ENCODE results near the gene AFF3.

Gene AFF3

DNA sequence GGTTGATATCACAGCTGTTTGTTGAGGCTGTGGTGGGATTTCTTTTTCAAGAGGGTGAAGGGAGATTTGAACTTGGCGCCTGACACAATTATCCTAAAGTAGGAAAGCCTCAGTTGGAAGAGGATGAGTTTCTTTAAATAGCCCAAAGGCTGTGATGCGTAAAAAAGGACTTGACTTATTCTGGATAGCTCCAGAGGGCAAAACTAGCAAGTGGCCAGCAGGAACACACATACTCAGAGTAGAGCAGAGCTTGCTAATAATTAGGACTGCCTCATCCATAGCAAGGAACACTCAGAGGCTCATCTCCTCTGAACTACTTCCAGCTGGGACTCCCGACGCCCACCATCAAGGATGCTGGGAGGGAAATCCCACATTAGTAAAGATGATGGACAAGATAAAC is 74.0 kb downstream of the AFF3 start:
- DNase-seq (ENCODE audit: low spot score): no peak

DNA sequence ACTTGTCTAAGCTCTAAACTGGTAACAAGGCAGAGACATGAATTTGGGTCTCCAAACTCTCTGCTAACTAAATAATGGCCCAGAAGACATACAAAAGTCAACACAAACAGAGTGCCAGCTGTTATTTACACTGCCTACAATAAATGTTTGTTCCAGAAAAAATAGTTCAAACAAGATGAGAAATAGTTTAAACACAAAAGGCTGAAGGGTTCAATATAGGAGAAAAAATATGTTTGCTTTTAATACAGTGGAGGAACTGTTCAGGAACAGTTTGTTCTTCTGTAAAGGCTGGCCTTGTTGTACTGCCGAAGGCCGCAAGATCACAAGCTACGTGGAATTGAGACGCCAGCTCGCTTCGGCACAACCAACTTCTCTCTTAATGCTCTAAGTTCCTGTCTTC is 74.6 kb downstream of the AFF3 start:
- DNase-seq (ENCODE audit: low spot score): no peak

DNA sequence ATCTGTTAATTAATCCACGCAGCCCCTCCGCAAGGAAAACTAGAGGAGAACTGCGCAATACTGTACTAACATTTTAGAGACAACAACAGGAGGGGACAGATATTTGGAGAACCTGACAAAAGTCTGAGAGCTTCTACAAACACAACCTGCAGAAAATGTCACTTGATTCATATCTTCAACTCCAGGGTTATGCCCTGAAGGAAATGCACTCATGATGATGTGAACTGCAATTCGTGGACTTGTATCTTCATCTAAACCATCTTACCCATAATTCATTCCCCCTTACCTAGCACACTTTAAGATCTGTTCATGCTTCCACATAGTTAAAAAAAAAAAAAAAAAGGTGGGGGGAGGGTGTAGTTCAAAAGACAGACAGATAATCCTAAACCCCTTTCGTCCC is 75.5 kb downstream of the AFF3 start:
- DNase-seq (ENCODE audit: low spot score): no peak

DNA sequence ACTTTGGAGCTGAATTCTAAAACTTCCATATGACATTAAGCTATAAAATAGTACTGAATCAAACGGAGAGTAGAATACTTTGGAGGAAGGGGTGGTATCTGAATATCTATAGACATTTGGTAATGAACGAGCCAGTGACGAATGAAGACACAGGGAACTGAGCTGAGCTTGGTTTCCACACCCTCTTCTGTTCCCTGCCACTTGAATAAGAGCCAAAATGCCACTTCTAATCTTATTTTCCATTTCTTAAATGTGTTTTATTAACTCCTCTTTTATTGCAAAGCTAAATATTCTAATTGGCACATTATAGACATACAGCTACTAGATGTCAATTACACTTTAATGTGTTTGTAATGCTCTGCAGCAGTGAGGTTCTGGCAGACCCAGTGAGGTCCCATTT is 76.1 kb downstream of the AFF3 start:
- DNase-seq (ENCODE audit: low spot score): no peak

DNA sequence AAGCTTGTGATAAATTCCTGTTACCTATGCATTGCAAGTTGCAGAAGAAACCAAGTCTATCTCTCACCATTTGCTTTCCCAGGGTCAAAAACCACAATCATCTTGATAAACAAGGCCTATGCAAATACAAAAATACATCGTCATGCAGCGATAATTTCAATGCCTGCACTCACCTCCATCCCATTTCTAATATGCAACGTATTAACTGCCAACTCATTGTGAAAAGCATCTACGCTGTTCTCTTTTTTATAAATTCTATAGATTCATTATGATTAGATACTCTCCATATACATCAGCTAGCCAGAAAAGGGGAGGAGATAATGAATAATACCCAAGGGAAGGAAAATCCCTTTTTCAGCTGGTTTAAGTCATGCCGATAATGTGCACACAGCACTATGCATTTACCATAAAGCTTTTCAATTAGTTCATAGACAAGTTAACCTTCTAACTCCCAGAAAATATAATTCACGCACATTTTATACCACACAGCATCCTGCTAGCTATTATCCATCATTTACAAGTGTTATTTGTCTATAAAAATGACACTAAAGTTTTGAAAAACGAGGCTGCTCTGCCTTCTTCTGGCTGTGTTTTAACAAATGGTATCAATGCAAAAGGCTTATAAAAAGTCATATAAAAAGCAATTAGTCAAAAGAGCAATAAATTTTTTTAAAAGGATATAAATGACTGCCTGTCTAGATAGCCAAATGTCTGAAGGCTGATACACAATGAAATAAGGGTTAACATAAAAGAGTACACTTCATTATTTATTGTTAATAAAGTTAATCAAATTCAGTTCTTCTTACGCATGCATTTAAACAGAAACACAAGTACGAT is 77.6 kb downstream of the AFF3 start:
- no peak for DNase-seq (ENCODE audit: low spot score)

DNA sequence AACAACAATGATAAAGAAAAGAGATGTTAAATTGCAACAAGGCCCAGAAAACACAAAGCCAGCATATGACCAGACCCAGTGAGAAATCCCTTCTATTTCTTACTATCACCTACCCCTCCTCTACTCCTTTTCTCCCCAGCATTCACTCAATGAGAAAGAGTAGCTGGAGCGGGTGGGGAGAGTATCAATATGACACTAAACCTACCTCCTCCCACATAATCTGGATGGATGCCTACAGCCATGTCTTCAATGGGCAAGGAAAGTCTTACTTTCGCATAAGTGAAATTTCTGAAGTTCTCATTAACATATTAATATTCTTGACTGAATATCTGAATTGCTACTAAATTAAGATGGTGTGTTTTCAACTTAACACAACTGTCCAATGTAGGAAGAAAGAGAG is 78.2 kb downstream of the AFF3 start:
- DNase-seq (ENCODE audit: low spot score): no peak

DNA sequence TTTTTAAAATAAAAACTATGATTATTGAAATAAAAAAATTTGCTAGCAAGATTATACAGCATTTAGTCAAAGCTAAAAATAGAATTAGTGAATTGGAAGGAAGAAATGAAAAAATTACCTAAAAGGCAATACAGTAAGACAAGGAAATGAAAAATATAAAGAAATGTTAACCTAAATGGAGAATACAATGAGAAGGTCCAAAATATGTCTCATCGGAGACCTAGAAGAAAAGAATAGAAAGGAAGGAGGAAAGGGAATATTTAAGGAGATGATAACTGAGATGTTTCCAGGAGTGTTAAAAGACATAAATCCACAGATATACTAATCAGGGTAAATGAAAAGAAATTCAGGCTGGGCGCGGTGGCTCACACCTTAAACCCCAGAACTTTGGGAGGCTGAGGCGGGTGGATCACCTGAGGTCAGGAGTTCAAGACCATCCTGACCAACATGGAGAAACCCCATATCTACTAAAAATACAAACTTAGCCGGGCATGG is 78.9 kb downstream of the AFF3 start:
- no peak for DNase-seq (ENCODE audit: low spot score)

DNA sequence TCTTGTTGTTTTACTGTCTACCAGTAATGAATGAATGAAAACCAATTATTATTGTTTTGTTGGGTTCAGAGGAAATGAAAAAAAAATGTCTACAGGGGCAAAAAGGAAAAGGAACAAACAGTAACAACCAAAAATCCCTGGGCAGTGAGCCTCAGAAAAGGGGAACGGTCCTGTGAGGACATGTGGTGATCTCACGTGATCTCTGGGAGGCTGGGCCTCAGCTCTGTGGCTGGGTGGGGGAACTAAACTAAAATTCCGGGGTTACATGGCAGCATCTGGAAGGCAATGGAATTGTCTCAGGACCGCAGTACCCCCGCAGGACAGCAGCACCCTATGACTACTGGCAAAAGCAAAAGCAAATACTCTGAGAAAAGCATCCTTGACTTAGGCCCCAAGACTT is 80.1 kb downstream of the AFF3 start:
- DNase-seq (ENCODE audit: low spot score): no peak

DNA sequence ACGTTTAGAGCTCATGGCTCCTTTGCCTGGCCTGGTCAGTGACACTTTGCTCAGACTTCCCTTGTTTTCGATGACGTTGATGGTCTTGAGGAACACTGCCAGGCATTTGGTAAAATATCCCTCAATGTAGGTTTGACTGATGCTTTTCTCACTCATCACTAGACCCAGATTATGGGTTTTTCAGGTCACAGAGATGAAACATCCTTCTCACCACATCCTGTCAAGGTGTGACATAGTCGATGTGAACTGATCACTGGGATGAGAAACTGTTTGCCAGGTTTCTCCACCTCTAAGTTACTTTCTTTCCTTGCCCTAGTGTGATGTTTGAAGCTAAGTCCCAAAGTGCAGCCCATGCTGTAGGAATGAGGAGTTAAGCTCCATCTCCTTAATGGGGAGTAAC is 81.5 kb downstream of the AFF3 start:
- DNase-seq (ENCODE audit: low spot score): no peak

DNA sequence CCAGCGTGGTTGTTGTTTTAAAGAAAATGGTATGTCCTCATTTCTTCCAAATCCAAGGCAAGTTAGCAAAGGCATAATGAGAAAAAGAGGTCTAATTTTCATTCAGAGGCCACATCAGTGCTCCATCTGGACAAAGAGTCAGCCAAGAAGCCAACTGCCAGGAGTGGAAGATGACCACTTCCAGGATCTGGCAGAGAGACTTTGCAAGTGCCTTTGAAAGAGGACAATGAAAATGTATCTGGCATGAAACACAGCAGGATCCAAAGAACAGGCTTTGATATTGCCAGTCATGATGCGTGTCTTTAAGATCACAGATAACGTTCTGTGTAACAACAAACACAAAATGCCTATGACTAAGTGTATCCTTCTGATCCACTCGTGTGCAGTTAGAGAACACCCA is 82.8 kb downstream of the AFF3 start:
- no peak for DNase-seq (ENCODE audit: low spot score)

DNA sequence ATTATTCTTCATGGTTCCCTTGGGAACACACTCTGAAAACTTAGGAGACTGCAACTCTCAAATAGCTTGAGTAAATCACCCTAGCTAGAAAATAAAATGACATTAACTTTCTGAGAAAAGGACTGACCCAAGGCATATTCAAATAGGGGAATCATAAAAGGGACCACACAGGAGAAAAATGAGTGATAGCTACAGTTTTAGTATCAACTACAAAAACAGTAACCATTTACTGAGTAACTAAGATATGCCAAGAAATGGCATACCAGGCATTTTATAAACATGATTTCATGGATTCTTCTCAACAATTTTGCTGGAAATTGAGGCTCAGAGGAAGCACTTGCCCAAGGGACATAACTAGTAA is 84.5 kb downstream of the AFF3 start:
- DNase-seq (ENCODE audit: low spot score): no peak

DNA sequence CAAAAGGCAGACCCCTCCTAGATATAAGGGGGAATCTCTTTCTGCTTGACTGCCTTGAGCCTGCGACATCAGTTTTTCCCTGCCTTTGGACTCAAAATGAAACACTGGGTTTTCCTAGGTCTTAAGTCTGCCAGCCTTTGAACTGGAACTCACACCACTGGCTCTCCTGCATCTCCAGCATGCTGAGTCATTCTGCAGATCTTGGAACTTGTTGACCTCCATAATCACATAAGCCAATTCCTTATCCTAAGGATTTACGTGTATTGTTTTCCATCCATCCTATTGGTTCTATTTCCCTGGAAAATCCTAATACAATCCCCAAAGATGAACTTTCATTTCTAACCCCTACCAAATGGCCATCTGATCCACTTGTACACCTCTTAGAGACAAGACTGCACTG is 88.0 kb downstream of the AFF3 start:
- DNase-seq (ENCODE audit: low spot score): no peak

DNA sequence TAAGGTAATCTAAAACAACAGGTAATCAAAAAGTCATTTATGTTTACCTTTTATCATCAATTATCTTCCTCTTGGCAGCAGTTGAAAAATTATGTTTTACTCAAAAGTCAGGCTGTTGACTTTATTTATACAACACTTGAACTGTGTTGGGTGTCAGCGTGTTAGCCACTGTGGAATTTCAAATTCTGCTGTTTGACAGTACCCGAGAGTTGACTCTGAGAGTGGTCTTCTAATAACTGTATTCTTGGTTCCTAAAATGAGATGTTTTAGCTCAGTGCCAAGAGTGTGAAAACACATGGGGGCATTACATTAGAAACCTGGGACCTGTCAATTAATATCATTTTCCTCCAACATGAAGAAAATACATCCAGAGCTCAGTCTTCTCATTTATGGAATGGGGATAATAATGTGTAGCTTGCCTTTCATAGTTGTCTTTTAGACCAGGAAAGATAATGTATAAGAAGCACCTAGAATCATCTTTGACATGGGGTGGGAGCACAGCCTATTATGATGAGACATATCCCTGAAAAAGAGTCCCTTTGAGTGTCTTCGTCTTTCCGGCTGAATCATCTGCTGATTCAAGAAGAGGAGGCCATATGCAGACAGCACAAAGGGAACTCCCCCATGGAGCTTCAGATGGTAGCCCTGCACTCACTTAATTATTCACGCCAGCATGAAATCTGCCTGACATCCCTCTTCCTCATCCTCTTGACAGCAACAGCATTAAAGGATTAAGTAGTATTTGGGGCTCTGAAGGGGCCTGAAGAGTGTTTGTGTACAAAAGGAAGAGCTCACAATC is 89.1 kb downstream of the AFF3 start:
- no peak for DNase-seq (ENCODE audit: low spot score)

DNA sequence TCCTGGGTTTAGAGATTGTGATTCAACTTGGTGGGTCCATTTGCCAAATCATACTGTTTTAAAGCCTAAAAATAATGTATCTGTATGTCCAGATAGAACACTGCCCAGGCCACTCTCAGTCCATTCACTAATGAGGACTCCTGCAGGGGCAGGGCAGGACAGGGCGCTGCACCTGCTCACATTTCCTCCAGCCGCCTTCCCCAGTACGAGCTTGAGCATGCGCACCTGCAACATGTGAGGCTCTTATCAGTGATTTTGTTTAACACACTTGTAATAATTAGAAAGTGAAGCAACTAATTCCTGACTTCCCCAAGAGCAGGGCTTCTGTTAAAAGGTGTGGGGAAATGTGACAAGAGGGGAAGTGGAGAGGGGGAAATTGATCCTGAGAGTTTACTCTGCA is 89.7 kb downstream of the AFF3 start:
- no peak for DNase-seq (ENCODE audit: low spot score)

DNA sequence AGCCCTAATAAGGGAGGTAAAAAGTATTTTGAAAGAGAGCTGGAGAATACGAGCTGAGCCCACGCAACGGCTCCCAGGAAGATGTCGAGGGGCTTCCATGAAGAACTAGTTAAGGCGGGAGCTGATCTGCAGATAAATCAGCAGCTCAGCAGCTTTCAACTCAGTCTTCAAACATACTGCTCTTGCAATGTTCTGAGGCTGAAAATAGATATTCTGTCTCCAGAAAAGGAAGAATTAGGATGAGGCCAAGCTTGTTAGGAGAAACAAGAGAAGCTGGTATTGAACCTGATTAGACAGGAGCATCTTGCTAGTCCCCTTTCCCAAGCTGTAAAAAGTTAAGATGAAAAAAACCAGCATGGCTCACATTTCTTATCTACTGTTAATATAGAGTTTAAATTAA is 91.1 kb downstream of the AFF3 start:
- no peak for DNase-seq (ENCODE audit: low spot score)

DNA sequence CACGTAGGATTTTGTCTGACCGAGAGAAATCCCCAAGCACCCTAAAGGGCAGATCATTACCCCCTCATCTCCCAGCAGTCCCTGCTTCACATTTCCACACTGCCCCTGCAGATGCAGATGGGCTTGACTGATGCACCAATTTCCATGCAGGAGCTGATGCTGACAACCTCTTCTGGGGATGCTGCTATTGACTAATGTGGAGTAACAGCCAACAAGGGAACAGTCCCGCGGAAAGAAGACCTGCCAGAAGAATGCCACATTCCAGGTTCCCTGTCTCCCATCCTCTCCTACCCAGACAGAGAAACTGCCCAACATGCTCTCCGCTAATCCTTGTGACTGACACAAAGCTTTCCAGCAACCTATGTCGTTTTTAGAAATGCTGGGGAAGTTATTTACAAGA is 91.7 kb downstream of the AFF3 start:
- DNase-seq (ENCODE audit: low spot score): no peak

DNA sequence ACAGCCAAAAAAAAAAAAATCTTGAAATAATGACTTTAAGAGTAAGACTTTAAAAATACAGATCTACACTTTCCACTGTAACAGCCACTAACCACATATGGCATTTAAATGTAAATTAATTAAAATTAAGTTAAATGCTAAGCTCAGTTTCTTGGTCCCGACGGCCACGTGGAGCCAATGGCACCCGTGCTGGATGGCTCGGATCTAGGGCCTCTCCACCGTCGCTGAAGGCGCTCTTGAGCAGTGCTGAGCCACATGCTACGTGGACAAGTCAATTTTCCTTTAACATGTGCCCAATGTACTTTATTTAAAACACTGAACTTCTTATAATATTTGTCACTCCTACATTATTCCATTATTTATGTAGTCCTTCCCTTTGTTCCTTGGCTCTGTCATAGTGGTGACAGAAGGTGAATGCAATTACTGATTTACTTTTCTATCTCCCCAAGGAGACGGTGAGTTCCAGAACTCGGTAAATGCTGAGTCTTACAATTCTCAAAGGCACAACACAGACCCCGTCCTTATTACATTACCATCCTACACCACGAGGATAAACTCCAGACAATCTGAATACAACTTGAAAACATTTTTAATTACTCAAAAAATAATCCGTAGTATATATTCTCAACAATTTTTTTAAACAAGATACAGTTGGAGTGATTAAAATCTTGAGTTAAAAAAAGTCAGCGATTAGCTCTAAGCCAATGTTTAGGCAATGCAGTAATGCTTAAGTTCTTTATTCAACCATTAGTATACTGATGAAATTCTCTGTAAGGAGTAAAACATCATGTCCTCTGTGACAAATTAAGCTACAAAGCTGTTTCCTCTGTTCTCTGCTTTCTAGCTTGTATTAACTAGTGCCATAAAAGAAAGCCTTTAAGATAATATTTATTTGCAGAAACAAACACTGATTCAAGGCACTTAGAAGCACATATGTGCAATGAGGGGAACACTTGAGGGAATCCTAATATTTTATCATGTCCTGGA is 95.1 kb downstream of the AFF3 start:
- no peak for DNase-seq (ENCODE audit: low spot score)

DNA sequence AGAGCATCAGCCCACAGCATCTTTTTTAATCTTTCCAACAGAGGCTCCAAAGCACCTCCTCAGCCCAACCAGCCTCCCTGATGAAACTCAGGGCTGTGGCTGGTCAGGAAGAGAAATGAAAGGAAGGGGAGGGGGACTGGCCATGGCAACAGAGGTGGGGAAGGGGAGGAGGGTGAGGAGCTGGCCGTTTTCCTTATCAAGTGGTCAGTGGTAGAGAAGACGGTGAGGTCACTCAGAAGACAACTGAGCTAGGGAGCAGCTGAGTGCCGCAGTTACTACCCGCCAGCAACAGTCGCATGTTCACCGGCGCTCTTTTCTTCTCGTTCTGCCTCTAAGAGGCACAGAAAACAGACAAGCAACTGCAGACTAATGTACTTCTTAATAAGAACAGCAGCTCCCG is 97.4 kb downstream of the AFF3 start:
- no peak for DNase-seq (ENCODE audit: low spot score)

DNA sequence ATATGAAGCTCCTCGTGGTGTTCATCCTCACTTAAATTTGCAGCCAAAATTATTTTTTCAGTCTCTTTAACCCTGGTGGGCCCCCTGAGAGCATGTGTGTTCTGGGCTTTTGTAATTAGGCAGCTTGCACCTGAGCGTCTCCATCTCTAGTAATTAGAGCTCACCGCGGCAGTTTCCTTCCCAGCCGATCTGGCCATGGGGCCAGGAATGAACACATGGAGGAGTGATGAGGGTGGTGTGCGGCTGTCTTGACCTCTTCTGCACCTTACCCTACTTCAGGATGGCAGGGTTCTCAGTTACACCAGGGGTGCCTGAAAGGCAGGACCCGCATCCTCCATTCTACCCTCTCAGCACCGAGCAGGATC is 98.5 kb downstream of the AFF3 start:
- no peak for DNase-seq (ENCODE audit: low spot score)

DNA sequence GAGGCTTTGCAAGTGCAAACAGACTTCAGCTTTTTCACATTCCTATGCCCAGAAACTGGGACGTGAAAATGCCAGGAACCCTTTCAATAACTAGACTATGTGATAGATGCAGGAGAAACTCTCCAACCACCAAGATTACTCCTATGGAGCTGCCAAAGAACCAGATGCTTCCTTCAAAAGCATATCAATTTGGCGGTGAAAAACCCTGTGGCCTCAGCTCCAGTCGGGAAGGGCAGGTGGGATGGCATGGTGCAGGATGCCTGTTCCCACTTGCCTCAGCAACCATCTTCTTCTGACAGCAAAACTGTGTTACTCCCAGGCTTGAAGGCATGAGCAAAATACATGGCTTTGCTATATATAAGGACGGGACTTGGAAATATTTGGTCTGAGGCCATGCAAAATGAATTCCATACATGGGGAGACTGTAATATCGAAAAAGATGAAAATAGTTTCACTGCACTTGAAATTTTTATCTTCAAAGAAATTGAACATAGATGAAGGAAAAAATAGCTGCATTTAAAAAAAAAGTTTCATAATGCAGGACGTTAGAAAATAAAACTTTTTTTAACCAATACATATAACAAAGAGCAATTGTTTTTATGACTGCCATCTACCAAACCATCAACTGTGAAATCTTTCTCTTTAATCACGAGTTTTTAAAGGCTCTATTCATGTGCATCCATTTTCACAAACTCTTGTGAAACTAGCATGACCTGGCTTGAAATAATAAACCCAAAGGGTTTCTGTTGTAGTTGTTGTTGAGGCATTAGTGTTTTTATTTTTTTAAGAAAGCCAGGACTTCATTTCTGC is 99.1 kb downstream of the AFF3 start:
- DNase-seq (ENCODE audit: low spot score): no peak

DNA sequence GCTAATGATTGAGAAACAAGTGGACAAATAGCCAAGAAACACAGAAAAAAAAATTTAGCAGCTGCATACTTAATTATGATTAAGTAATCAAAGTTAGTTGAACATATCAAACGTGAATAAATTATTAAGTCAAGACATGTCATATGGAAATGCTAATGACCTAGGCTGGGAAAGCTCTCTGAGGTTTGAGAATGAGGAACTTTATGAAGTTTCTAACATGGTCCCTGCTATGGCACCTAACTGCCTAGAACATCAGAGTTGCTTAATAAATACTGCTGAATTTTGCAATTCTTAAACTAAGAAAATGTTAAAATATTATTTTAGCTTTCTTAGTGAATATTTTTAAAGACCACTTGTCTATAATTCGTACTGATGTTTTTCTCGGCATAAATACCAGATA is 99.8 kb downstream of the AFF3 start:
- no peak for DNase-seq (ENCODE audit: low spot score)

DNA sequence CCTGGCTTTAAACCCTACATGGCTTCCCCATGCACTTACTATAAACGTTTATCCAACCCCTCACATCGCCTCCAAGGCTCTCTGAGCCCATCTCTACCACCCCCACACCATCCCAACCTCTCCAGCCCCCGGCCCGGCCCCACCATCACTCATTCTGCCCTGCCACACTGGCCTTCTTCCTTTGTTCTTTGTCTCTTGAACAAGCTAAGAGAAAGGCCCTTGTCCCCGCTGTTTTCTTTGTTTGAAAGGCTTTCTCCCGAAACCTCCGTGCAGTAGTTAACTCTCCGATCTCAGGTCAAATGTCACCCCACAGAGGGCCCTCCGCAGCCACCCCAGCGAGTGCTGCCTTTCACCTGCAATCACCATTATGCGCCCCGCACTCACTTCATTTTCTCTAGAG is 100.4 kb downstream of the AFF3 start:
- peak; percentile 54 for DNase-seq (ENCODE audit: low spot score)

Data from ecto neural progenitor cell (in vitro differentiated cells).